NT2/D1 (cell line): Measurements from ENCODE around the gene ARAF.
"Not testable (repeated sequence)": the region's sequence is repeated elsewhere in the genome, so short reads cannot be mapped to it uniquely, and the experiment has no call there.

Experiments used
- DNase-seq: peaks from one replicate; pipeline ENCODE4 v3.0.0-alpha.2; 2011; ENCODE audit warnings: low read depth, low spot score
- H3K27me3 ChIP-seq: 2 replicates; pipeline ENCODE4 v1.6.0; 2011; ENCODE audit warnings: mild to moderate bottlenecking; ENCODE audit not compliant: insufficient read length, insufficient read depth
- H3K36me3 ChIP-seq: 2 replicates; pipeline ENCODE4 v1.6.1; 2011; ENCODE audit warnings: mild to moderate bottlenecking, low read length, mixed read lengths; ENCODE audit not compliant: insufficient read depth, insufficient read length
- H3K4me1 ChIP-seq: 2 replicates; pipeline ENCODE4 v1.5.1; 2011; ENCODE audit not compliant: insufficient read depth, insufficient read length
- H3K4me3 ChIP-seq: 2 replicates; pipeline ENCODE4 v1.5.1; 2011; ENCODE audit warnings: low read depth; ENCODE audit not compliant: insufficient read length
- H3K9ac ChIP-seq: 2 replicates; pipeline ENCODE4 v1.6.0; 2011; ENCODE audit warnings: low read depth; ENCODE audit not compliant: insufficient read length
- H3K9me3 ChIP-seq: 2 replicates; pipeline ENCODE4 v1.5.1; 2011; ENCODE audit warnings: mild to moderate bottlenecking, low read length; ENCODE audit not compliant: insufficient read depth
- SUZ12 ChIP-seq: IDR thresholded peaks from 2 replicates; pipeline ENCODE4 v1.6.1; 2011; ENCODE audit not compliant: insufficient read length, insufficient read depth; ENCODE audit errors: extremely low read depth
- YY1 ChIP-seq: IDR thresholded peaks from 2 replicates; pipeline ENCODE4 v1.6.1; 2011; ENCODE audit not compliant: insufficient read length, insufficient read depth
- ZNF274 ChIP-seq: IDR thresholded peaks from 2 replicates; pipeline ENCODE4 v1.6.1; 2011; ENCODE audit warnings: mild to moderate bottlenecking, low read depth, low read length

The ARAF gene

GRCh38 chrX:47560934-47561658 is at the start of gene ARAF:
Gene ARAF (plus strand): TSS chrX:47561205. CDS start chrX:47562968, 1,763 bp downstream.
- H3K27me3 ChIP-seq: no peaks in the 10 kb centered on the region
- H3K9ac ChIP-seq: peak within 1 kb of the TSS; percentile 91
- H3K4me1 ChIP-seq: peaks cover 6% of the 10 kb centered on the region
- TF ChIP-seq YY1: peak; percentile 48
- TF ChIP-seq SUZ12: no peak
- peaks cover 38% of the 10 kb centered on the region for H3K36me3 ChIP-seq
- H3K9me3 ChIP-seq: no peaks in the 10 kb centered on the region
- H3K4me3 ChIP-seq: peak within 1 kb of the TSS; percentile 75
- peak; percentile 98 for DNase-seq

- not testable (repeated sequence) for H3K9me3 ChIP-seq, DNase-seq, H3K4me1 ChIP-seq, H3K4me3 ChIP-seq, H3K9ac ChIP-seq, H3K27me3 ChIP-seq, H3K36me3 ChIP-seq
These were observed 48.6 kb upstream of the ARAF start for GRCh38 chrX:47512383-47512782.

- not testable (repeated sequence) for H3K4me1 ChIP-seq, H3K9me3 ChIP-seq, H3K9ac ChIP-seq, H3K36me3 ChIP-seq, H3K27me3 ChIP-seq, DNase-seq
- peak overlapping the region; percentile 54 for H3K4me3 ChIP-seq
These were observed 47.7 kb upstream of the ARAF start for GRCh38 chrX:47513034-47513965.

- DNase-seq: no peak
- no peaks in the 10 kb centered on the region for H3K9me3 ChIP-seq
- no peak overlapping the region for H3K4me3 ChIP-seq
- peaks cover 2% of the 10 kb centered on the region for H3K4me1 ChIP-seq
- TF ChIP-seq ZNF274 (no peak), YY1 (no peak), SUZ12 (no peak)
- H3K27me3 ChIP-seq: no peaks in the 10 kb centered on the region
- H3K36me3 ChIP-seq: no peaks in the 10 kb centered on the region
- no peak overlapping the region for H3K9ac ChIP-seq
These were observed 46.3 kb upstream of the ARAF start for GRCh38 chrX:47514533-47515235.

- H3K27me3 ChIP-seq: no peaks in the 10 kb centered on the region
- peaks cover 2% of the 10 kb centered on the region for H3K4me1 ChIP-seq
- no peak overlapping the region for H3K9ac ChIP-seq
- no peaks in the 10 kb centered on the region for H3K36me3 ChIP-seq
- no peaks in the 10 kb centered on the region for H3K9me3 ChIP-seq
- DNase-seq: no peak
- no peak overlapping the region for H3K4me3 ChIP-seq
- TF ChIP-seq SUZ12 (no peak), YY1 (no peak), ZNF274 (no peak)
These were observed 44.9 kb upstream of the ARAF start for GRCh38 chrX:47515941-47516665.

DNA sequence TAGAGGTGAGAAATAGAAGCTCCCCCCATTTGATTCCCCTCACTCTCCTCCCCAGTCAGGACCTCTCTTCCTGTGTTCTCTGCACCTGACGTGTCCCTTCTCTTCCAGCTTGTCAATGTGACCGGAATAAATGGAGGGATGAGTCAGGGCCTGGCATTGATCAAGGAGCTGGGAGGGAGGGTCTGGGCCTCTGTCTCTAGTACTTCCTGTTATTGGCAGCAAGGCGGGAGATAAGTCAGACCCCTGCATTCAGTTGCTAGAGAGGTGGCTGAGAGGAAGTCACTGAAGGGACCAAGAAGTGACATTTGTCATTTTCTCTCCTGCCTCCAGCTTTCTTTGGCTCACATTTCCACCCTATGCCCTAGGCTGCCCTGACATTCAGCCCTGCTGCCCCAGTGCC is 42.9 kb upstream of the ARAF start:
- DNase-seq: no peak
- Histone ChIP-seq H3K9ac (no peak overlapping the region), H3K9me3 (no peaks in the 10 kb centered on the region), H3K27me3 (peaks cover 11% of the 10 kb centered on the region), H3K36me3 (no peaks in the 10 kb centered on the region), H3K4me3 (no peak overlapping the region), H3K4me1 (peaks cover 2% of the 10 kb centered on the region)
- TF ChIP-seq SUZ12 (no peak), ZNF274 (no peak), YY1 (no peak)
